ENCODE data around the gene CELA3B. TPM values are rescaled to one million over a fixed set of nuclear protein-coding genes. Genes with fewer than 3 reads are reported as not detected.
"Not testable (repeated sequence)": the region's sequence is repeated elsewhere in the genome, so short reads cannot be mapped to it uniquely, and the experiment has no call there.

Gene CELA3B
- total and polyA plus RNA-seq, 2 donors from 2014 or later: not detected

DNA sequence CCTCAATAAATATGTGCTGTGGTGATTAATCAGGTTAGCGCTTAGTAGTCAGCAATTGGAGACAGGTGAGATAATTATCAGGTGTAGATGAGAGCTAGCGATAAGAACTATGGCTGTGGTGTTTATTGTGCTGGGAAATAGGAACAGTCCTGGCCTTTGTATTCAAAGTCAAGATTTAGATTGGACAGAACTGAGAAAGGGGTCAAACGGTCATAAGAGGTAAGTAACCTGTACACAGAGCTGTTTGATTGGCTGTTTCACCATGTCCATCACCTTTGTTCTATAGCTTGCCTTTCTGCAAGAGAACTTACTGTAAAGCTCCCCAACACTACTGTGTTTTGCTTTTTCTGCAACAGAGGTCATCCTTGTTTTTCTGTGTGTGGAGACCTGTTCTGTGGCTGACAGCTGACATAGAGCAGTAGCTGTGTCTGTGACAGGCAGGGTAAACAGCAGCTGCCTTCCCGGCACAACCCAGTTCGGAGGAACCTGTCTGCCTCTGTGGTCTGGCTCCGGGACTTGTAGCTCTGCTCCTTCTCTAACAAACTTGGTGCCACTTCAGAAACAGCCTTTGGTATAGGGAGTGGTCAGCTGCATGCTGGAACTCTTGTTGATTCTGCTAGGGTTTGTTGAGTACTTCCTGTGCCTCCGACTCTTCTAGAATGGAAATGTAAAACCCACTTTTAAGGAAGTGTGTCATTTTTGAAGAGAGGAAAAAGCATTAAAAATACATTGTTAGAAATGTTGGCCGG lies 54.6 kb downstream of the CELA3B start:
- no peaks in the 10 kb centered on the region for H3K9me3 ChIP-seq (ENCODE audit: control insufficient read depth in 2 of 3, insufficient read depth in 1 of 3, low read length in 3 of 3)
- peaks cover 0 to under 1% (median 0%) of the 10 kb centered on the region in 3 donors for H3K4me1 ChIP-seq (ENCODE audit: control insufficient read depth in 2 of 3, insufficient read depth in 2 of 3, low read depth in 1 of 3, low read length in 3 of 3)
- H3K27ac ChIP-seq (ENCODE audit: low read depth in 2 of 2, low read length in 2 of 2): no peak overlapping the region
- FAIRE-seq (no peak), DNase-seq (no peak)
- peaks cover 0 to 11% (median 0%) of the 10 kb centered on the region in 3 donors for H3K36me3 ChIP-seq (ENCODE audit: control insufficient read depth in 2 of 3, insufficient read depth in 3 of 3, low read length in 3 of 3)
- H3K4me3 ChIP-seq (ENCODE audit: low read length in 3 of 3): no peak overlapping the region
- H3K27me3 ChIP-seq (ENCODE audit: control insufficient read depth, insufficient read depth, low read length): no peaks in the 10 kb centered on the region
- intact Hi-C loops (cut with DNase I): no loop called here
- H3K9ac ChIP-seq (ENCODE audit: low read length in 3 of 3): no peak overlapping the region
- TF ChIP-seq, protein P1, sequence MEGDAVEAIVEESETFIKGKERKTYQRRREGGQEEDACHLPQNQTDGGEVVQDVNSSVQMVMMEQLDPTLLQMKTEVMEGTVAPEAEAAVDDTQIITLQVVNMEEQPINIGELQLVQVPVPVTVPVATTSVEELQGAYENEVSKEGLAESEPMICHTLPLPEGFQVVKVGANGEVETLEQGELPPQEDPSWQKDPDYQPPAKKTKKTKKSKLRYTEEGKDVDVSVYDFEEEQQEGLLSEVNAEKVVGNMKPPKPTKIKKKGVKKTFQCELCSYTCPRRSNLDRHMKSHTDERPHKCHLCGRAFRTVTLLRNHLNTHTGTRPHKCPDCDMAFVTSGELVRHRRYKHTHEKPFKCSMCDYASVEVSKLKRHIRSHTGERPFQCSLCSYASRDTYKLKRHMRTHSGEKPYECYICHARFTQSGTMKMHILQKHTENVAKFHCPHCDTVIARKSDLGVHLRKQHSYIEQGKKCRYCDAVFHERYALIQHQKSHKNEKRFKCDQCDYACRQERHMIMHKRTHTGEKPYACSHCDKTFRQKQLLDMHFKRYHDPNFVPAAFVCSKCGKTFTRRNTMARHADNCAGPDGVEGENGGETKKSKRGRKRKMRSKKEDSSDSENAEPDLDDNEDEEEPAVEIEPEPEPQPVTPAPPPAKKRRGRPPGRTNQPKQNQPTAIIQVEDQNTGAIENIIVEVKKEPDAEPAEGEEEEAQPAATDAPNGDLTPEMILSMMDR (IDR thresholded peaks at IDR 0.05; ENCODE audit: borderline replicate concordance, extremely low read depth, insufficient read depth): no peak

DNA sequence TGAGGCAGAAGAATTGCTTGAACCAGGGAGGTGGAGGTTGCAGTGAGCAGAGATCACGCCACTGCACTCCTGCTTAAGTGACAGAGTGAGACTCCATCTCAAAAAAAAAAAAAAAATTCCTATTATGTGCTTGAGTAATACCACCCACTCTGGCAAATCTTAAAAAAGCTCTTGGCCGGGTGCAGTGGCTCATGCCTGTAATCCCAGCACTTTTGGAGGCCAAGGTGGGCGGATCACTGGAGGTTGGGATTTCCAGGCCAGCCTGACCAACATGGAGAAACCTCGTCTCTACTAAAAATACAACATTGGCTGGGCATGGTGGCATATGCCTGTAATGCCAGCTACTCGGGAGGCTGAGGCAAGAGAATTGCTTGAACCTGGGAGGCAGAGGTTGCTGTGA lies 58.0 kb downstream of the CELA3B start:
- intact Hi-C loops (cut with DNase I); DNase-seq; FAIRE-seq; H3K4me1 ChIP-seq (ENCODE audit: control insufficient read depth in 2 of 3, insufficient read depth in 2 of 3, low read depth in 1 of 3, low read length in 3 of 3); H3K4me3 ChIP-seq (ENCODE audit: low read length in 3 of 3); H3K9me3 ChIP-seq (ENCODE audit: control insufficient read depth in 2 of 3, insufficient read depth in 1 of 3, low read length in 3 of 3); H3K27me3 ChIP-seq (ENCODE audit: control insufficient read depth, insufficient read depth, low read length); H3K27ac ChIP-seq (ENCODE audit: low read depth in 2 of 2, low read length in 2 of 2); H3K9ac ChIP-seq (ENCODE audit: low read length in 3 of 3): not testable (repeated sequence)
- H3K36me3 ChIP-seq (ENCODE audit: control insufficient read depth in 2 of 3, insufficient read depth in 3 of 3, low read length in 3 of 3): peaks cover 0 to 11% (median 0%) of the 10 kb centered on the region in 3 donors

DNA sequence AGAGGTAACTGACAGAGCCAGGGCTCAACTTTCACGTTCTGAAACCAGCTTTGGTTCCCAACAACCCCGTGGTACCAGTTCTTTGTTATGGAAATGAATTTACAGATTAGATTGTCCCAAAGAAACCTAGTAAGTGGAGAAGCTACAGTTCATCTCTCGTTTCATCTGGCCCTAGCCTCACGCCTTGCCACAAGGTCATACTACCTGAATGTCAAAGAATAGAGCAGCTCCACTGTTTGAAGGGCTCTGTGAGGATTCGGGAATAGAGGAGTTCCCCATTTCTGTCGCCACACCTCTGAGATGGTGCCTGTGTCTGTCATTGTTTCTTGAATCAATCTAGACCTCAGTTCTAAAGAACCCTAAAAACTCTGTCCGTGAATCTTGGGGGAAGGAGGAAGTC lies 60.7 kb downstream of the CELA3B start:
- Histone ChIP-seq H3K9me3 (ENCODE audit: control insufficient read depth in 2 of 3, insufficient read depth in 1 of 3, low read length in 3 of 3) (no peaks in the 10 kb centered on the region), H3K4me1 (ENCODE audit: control insufficient read depth in 2 of 3, insufficient read depth in 2 of 3, low read depth in 1 of 3, low read length in 3 of 3) (no peaks in the 10 kb centered on the region), H3K27ac (ENCODE audit: low read depth in 2 of 2, low read length in 2 of 2) (no peak overlapping the region), H3K27me3 (ENCODE audit: control insufficient read depth, insufficient read depth, low read length) (no peaks in the 10 kb centered on the region), H3K4me3 (ENCODE audit: low read length in 3 of 3) (no peak overlapping the region), H3K36me3 (ENCODE audit: control insufficient read depth in 2 of 3, insufficient read depth in 3 of 3, low read length in 3 of 3) (no peaks in the 10 kb centered on the region), H3K9ac (ENCODE audit: low read length in 3 of 3) (no peak overlapping the region)
- FAIRE-seq (no peak), DNase-seq (no peak)
- intact Hi-C loops (cut with DNase I): no loop called here
- TF ChIP-seq, protein P1 (IDR thresholded peaks at IDR 0.05; ENCODE audit: borderline replicate concordance, extremely low read depth, insufficient read depth): no peak

DNA sequence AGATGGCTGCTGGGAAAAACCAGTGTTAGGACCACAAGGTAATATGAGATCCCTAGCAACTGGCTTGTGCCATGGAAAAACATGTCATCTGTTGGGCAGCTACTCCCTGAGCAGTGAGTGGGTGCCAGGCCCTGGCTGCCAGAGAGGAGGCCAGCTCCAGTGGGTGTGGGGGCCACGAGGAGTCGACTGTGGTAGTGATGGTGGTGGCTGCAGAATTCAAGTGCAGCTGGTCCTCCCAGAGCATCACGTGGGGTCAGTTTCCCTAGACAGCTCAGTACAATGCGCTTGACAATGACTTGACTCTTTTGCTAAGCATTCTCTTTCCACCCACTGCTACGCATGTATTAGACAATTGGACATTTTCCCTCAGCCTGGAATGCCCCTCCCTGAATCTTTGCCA lies 61.2 kb downstream of the CELA3B start:
- no peak overlapping the region for H3K4me3 ChIP-seq (ENCODE audit: low read length in 3 of 3)
- no peak overlapping the region for H3K27ac ChIP-seq (ENCODE audit: low read depth in 2 of 2, low read length in 2 of 2)
- no peaks in the 10 kb centered on the region for H3K9me3 ChIP-seq (ENCODE audit: control insufficient read depth in 2 of 3, insufficient read depth in 1 of 3, low read length in 3 of 3)
- intact Hi-C loops (cut with DNase I): no loop called here
- H3K9ac ChIP-seq (ENCODE audit: low read length in 3 of 3): no peak overlapping the region
- TF ChIP-seq, protein P1 (IDR thresholded peaks at IDR 0.05; ENCODE audit: borderline replicate concordance, extremely low read depth, insufficient read depth): no peak
- DNase-seq: no peak
- no peak for FAIRE-seq
- H3K4me1 ChIP-seq (ENCODE audit: control insufficient read depth in 2 of 3, insufficient read depth in 2 of 3, low read depth in 1 of 3, low read length in 3 of 3): peaks cover 0 to 2% (median 0%) of the 10 kb centered on the region in 3 donors
- H3K36me3 ChIP-seq (ENCODE audit: control insufficient read depth in 2 of 3, insufficient read depth in 3 of 3, low read length in 3 of 3): no peaks in the 10 kb centered on the region
- H3K27me3 ChIP-seq (ENCODE audit: control insufficient read depth, insufficient read depth, low read length): no peaks in the 10 kb centered on the region

Other genes with a start within 250 kb of the CELA3B start
- gene USP48, start 193.9 kb upstream of the CELA3B start, total RNA-seq: 62.8 TPM
- 16.7 TPM for gene USP48, start 193.9 kb upstream of the CELA3B start, polyA plus RNA-seq (ENCODE audit: insufficient read depth, low read depth, low replicate concordance)
- gene LDLRAD2, start 164.8 kb upstream of the CELA3B start, total RNA-seq: 0.79 TPM
- not detected for gene LDLRAD2, start 164.8 kb upstream of the CELA3B start, polyA plus RNA-seq (ENCODE audit: insufficient read depth, low read depth, low replicate concordance)
- gene HSPG2, start 39.7 kb upstream of the CELA3B start, total RNA-seq: 510 TPM
- 60.4 TPM for gene HSPG2, start 39.7 kb upstream of the CELA3B start, polyA plus RNA-seq (ENCODE audit: insufficient read depth, low read depth, low replicate concordance)
- not detected for gene CELA3A, start 24.6 kb downstream of the CELA3B start, total RNA-seq
- gene CELA3A, start 24.6 kb downstream of the CELA3B start, polyA plus RNA-seq (ENCODE audit: insufficient read depth, low read depth, low replicate concordance): not detected
- 248 TPM for gene CDC42, start 75.7 kb downstream of the CELA3B start, total RNA-seq
- gene CDC42, start 75.7 kb downstream of the CELA3B start, polyA plus RNA-seq (ENCODE audit: insufficient read depth, low read depth, low replicate concordance): 207 TPM
- 0.69 TPM for gene WNT4, start 166.1 kb downstream of the CELA3B start, total RNA-seq
- 0.45 TPM for gene WNT4, start 166.1 kb downstream of the CELA3B start, polyA plus RNA-seq (ENCODE audit: insufficient read depth, low read depth, low replicate concordance)

All from kidney (tissue), 14 donors.